GM12875 (cell line): ENCODE data around the gene RASD2.

Experiments
- H3K4me3 ChIP-seq: one replicate; pipeline ENCODE4 v1.5.1; 2011; ENCODE audit warnings: low read depth, low read length, control low read depth
- CTCF ChIP-seq: IDR thresholded peaks from 2 replicates; pipeline ENCODE4 v1.5.1; 2011; ENCODE audit warnings: low read depth, mild to moderate bottlenecking, control low read depth, inconsistent platforms, low read length, moderate library complexity, borderline replicate concordance; ENCODE audit not compliant: insufficient read depth

Gene RASD2

GRCh38 chr22:35593891-35594470 lies 53.4 kb downstream of the RASD2 start:
- TF ChIP-seq CTCF, result no peak
- H3K4me3 ChIP-seq, result no peak overlapping the region

- H3K4me3 ChIP-seq, result no peak overlapping the region
- no peak for TF ChIP-seq CTCF
Observed at GRCh38 chr22:35594686-35595085, 54.1 kb downstream of the RASD2 start.

GRCh38 chr22:35596821-35597220 lies 56.2 kb downstream of the RASD2 start:
- no peak for TF ChIP-seq CTCF
- no peak overlapping the region for H3K4me3 ChIP-seq

GRCh38 chr22:35597692-35598395 lies 57.2 kb downstream of the RASD2 start:
- no peak overlapping the region for H3K4me3 ChIP-seq
- TF ChIP-seq CTCF, result no peak

- no peak overlapping the region for H3K4me3 ChIP-seq
- TF ChIP-seq CTCF, result no peak
Observed at GRCh38 chr22:35598396-35598710, 57.7 kb downstream of the RASD2 start.

- H3K4me3 ChIP-seq, result no peak overlapping the region
- TF ChIP-seq CTCF, result no peak
Observed at GRCh38 chr22:35599364-35599763, 58.7 kb downstream of the RASD2 start.

GRCh38 chr22:35600476-35600875 lies 59.8 kb downstream of the RASD2 start:
- TF ChIP-seq CTCF, result no peak
- H3K4me3 ChIP-seq, result no peak overlapping the region
